Measurements from ENCODE around the gene GP2.

- TF ChIP-seq POLR2A (IDR thresholded peaks at IDR 0.05; ENCODE audit: low read depth, low read length): no peak
- TF ChIP-seq POLR2AphosphoS5 (IDR thresholded peaks at IDR 0.05; ENCODE audit: low read depth, low read length): no peak
Measured at GRCh38 chr16:20308801-20309590, 18.3 kb downstream of the GP2 start.

All from GM12892 (cell line).